B cell (primary cell): ENCODE data around the gene GATA3. TPM values are rescaled to one million over a fixed set of nuclear protein-coding genes. Genes with fewer than 3 reads are reported as not detected.

Experiments used
- ATAC-seq: fragments of 200-7000 bp; cut with Tn5 transposase; one replicate; pipeline ENCODE4 v1.10.0; 2021; ENCODE audit warnings: low read depth, mild to moderate bottlenecking, moderate number of reproducible peaks, moderate library complexity
- CTCF ChIA-PET: fragments of 350-600 bp; sonication (Branson Sonifier 250); formaldehyde crosslinking; loops from one replicate; lab custom pipeline; 2021; ENCODE audit warnings: antibody characterized with exemption, inconsistent platforms; lab: Charles Lee
- POLR2A ChIA-PET: fragments of 350-600 bp; sonication (Branson Sonifier 250); formaldehyde crosslinking; loops from one replicate; lab custom pipeline; 2021; ENCODE audit warnings: antibody characterized with exemption; lab: Charles Lee
- DNase-seq: peaks from one replicate; pipeline ENCODE4 v3.0.0; 2013
- H2AFZ ChIP-seq: 2 replicates; pipeline ENCODE4 v1.6.1; 2012; ENCODE audit warnings: mild to moderate bottlenecking, low read depth, low read length; ENCODE audit not compliant: insufficient read depth, poor library complexity, severe bottlenecking
- H3K27ac ChIP-seq, 2 donors: 1 replicate in 1 of 2; 2 replicates in 1 of 2; pipeline ENCODE4 v1.5.1; 2012 to 2013; ENCODE audit warnings: low read length in 2 of 2, mild to moderate bottlenecking in 2 of 2, moderate library complexity in 1 of 2
- H3K27me3 ChIP-seq, 4 experiments: fragments of 200-600 bp in 1 of 4; sonication (generic) in 1 of 4; replicated peaks in 1 of 4; 1 replicate in 2 of 4; 2 replicates in 2 of 4; pipeline versions ENCODE4 v1.6.1 to v1.7.0; 2013 to 2016; ENCODE audit warnings: low read length in 3 of 4, mild to moderate bottlenecking in 2 of 4, mixed read lengths in 1 of 4, moderate library complexity in 1 of 4; ENCODE audit not compliant: insufficient read depth in 4 of 4, control insufficient read depth in 3 of 4; ENCODE audit errors: control extremely low read depth in 1 of 4
- H3K36me3 ChIP-seq, 2 experiments: replicated peaks in 1 of 2; 1 replicate in 1 of 2; 2 replicates in 1 of 2; pipeline versions ENCODE4 v1.6.1 to v1.7.1; 2013; ENCODE audit warnings: low read length in 1 of 2; ENCODE audit not compliant: insufficient read depth in 2 of 2, control insufficient read depth in 1 of 2; ENCODE audit errors: control extremely low read depth in 1 of 2, extremely low read depth in 1 of 2
- H3K4me1 ChIP-seq, 2 donors: fragments of 200-600 bp in 1 of 2; sonication (generic) in 1 of 2; 1 replicate in 1 of 2; 2 replicates in 1 of 2; pipeline versions ENCODE4 v1.5.1 to v1.6.1; 2013 to 2017; ENCODE audit warnings: low read length in 2 of 2; ENCODE audit not compliant: control insufficient read depth in 2 of 2, insufficient read depth in 2 of 2
- H3K4me2 ChIP-seq: replicated peaks from 2 replicates; pipeline ENCODE3; 2012; ENCODE audit warnings: mild to moderate bottlenecking, low read depth, low read length; ENCODE audit not compliant: poor library complexity, severe bottlenecking
- H3K4me3 ChIP-seq, 5 experiments: fragments of 200-600 bp in 1 of 5; sonication (generic) in 1 of 5; 1 replicate in 3 of 5; 2 replicates in 2 of 5; pipeline versions ENCODE4 v1.5.1 to v1.7.0; 2011 to 2016; ENCODE audit warnings: low read length in 4 of 5, mild to moderate bottlenecking in 4 of 5, low read depth in 2 of 5, control low read depth in 1 of 5, moderate library complexity in 1 of 5; ENCODE audit not compliant: insufficient read depth in 1 of 5; ENCODE audit errors: control extremely low read depth in 1 of 5, extremely low read depth in 1 of 5
- H3K79me2 ChIP-seq: fragments of 200-600 bp; sonication (generic); one replicate; pipeline ENCODE4 v1.6.0; 2016; ENCODE audit warnings: low read length; ENCODE audit not compliant: control insufficient read depth, insufficient read depth
- H3K9ac ChIP-seq: fragments of 200-600 bp; sonication (generic); 2 replicates; pipeline ENCODE4 v1.6.1; 2017; ENCODE audit warnings: mild to moderate bottlenecking, low read length, moderate library complexity
- H3K9me3 ChIP-seq, 3 donors: one replicate each; pipeline versions ENCODE4 v1.6.1 to v1.7.1; 2013; ENCODE audit warnings: low read length in 2 of 3; ENCODE audit not compliant: control insufficient read depth in 2 of 3, insufficient read depth in 1 of 3; ENCODE audit errors: control extremely low read depth in 1 of 3
- H4K20me1 ChIP-seq: 2 replicates; pipeline ENCODE4 v1.6.0; 2012; ENCODE audit warnings: mild to moderate bottlenecking, low read length; ENCODE audit not compliant: insufficient read depth, control insufficient read depth, poor library complexity, severe bottlenecking
- H3K27ac Mint-ChIP-seq: one replicate; pipeline ENCODE4 v1.8.0; 2021; ENCODE audit warnings: mixed read lengths
- H3K27me3 Mint-ChIP-seq: one replicate; pipeline ENCODE4 v1.8.0; 2021; ENCODE audit warnings: mixed read lengths
- H3K4me1 Mint-ChIP-seq: one replicate; pipeline ENCODE4 v1.8.0; 2021; ENCODE audit warnings: mixed read lengths
- H3K4me3 Mint-ChIP-seq: one replicate; pipeline ENCODE4 v1.8.0; 2021; ENCODE audit warnings: mixed read lengths
- H3K9me3 Mint-ChIP-seq: one replicate; pipeline ENCODE4 v1.8.0; 2022; ENCODE audit warnings: mixed read lengths; ENCODE audit not compliant: insufficient read depth
- EZH2 ChIP-seq: IDR thresholded peaks from 2 replicates; pipeline ENCODE4 v1.6.1; 2012; ENCODE audit warnings: borderline replicate concordance, low read depth, mild to moderate bottlenecking, moderate library complexity, low read length; ENCODE audit not compliant: insufficient read depth, poor library complexity, severe bottlenecking
- WGBS: methylation state at CpG from one replicate; pipeline ENCODE4 v1.1.5; 2013; ENCODE audit warnings: missing lambda C conversion rate; ENCODE audit not compliant: insufficient coverage; 5-methylcytosine and 5-hydroxymethylcytosine counted together
- intact Hi-C: fragments of 100-400 bp; cut with micrococcal nuclease; formaldehyde crosslinking; loops from one replicate; pipeline ENCODE4 v1.10.0; 2022
- polyA plus RNA-seq: library from polyadenylated mRNA; depleted of rRNA; stranded (reverse); fragments of >200 nt; gene quantifications from 2 replicates; pipeline ENCODE4 v1.2.3, GENCODE V29; 2012
- total RNA-seq, 2 donors: library from RNA; stranded (reverse); fragments of 120-200 nt in 1 of 2; gene quantifications; 1 replicate in 1 of 2; 2 replicates in 1 of 2; pipeline versions ENCODE4 v1.2.3 to v1.2.4, GENCODE V29; 2013 to 2022
- TF ChIP-seq, protein P1 (sequence below): fragments of 200-600 bp; IDR thresholded peaks from one replicate; pipeline ENCODE4 v1.8.0; 2022; ENCODE audit warnings: antibody characterized with exemption, mild to moderate bottlenecking

Gene GATA3
- total and polyA plus RNA-seq, 2 donors (not counting 1 experiment from before 2014, with no cell fraction given), result 0.60 to 0.94 TPM

DNA sequence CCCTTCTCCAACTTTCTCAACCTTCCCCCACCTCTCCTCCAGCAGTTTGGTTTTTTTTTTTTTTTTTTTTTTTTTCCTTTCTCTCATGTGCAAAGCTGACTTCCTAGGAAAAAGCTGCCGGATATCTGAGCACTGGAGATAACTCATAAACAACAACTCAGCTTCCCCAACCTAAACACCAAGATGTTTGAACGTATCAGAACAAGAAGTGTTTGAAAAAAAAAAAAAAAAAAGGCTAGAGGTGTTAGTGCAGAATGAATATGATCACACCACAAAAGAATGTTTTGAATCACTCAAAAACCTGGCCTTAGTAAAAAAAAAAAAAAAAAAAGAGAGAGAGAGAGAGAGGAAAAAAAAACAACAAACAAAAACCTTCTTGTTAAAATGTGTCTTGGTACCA is 11.2 kb downstream of the GATA3 start:
- POLR2A ChIA-PET, result no interaction called here
- Mint-ChIP-seq H3K9me3 (no peaks in the 10 kb centered on the region), H3K4me3 (no peak overlapping the region), H3K4me1 (peaks cover 4% of the 10 kb centered on the region), H3K27me3 (peaks cover 32% of the 10 kb centered on the region), H3K27ac (no peak overlapping the region)
- Histone ChIP-seq H3K4me3 (no peak overlapping the region), H3K27me3 (peaks cover 0 to 28% (median 6%) of the 10 kb centered on the region in 4 experiments), H3K27ac (no peak overlapping the region), H3K36me3 (no peaks in the 10 kb centered on the region), H4K20me1 (no peaks in the 10 kb centered on the region), H3K9me3 (no peaks in the 10 kb centered on the region), H2AFZ (no peak overlapping the region), H3K79me2 (no peaks in the 10 kb centered on the region), H3K4me2 (no peak overlapping the region), H3K4me1 (peaks cover 7 to 12% of the 10 kb centered on the region in 2 donors), H3K9ac (no peak overlapping the region)
- intact Hi-C loops, result no loop called here
- no peak for TF ChIP-seq EZH2
- TF ChIP-seq, protein P1, sequence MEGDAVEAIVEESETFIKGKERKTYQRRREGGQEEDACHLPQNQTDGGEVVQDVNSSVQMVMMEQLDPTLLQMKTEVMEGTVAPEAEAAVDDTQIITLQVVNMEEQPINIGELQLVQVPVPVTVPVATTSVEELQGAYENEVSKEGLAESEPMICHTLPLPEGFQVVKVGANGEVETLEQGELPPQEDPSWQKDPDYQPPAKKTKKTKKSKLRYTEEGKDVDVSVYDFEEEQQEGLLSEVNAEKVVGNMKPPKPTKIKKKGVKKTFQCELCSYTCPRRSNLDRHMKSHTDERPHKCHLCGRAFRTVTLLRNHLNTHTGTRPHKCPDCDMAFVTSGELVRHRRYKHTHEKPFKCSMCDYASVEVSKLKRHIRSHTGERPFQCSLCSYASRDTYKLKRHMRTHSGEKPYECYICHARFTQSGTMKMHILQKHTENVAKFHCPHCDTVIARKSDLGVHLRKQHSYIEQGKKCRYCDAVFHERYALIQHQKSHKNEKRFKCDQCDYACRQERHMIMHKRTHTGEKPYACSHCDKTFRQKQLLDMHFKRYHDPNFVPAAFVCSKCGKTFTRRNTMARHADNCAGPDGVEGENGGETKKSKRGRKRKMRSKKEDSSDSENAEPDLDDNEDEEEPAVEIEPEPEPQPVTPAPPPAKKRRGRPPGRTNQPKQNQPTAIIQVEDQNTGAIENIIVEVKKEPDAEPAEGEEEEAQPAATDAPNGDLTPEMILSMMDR, result no peak
- ATAC-seq (no peak), DNase-seq (no peak)
- WGBS, result no CpG with 5 or more reads among the region's 2 CpGs
- CTCF ChIA-PET, result no interaction called here

- H3K27me3 ChIP-seq, result peaks cover 0 to 28% (median 5%) of the 10 kb centered on the region in 4 experiments
- TF ChIP-seq, protein P1, result no peak
- TF ChIP-seq EZH2, result no peak
- WGBS, result no CpG with 5 or more reads among the region's 1 CpG
- H3K9me3 ChIP-seq, result no peaks in the 10 kb centered on the region
- ChIA-PET POLR2A (no interaction called here), CTCF (no interaction called here)
- H3K4me2 ChIP-seq, result no peak overlapping the region
- H3K27ac Mint-ChIP-seq, result no peak overlapping the region
- no peak for DNase-seq
- no peaks in the 10 kb centered on the region for H3K36me3 ChIP-seq
- H2AFZ ChIP-seq, result no peak overlapping the region
- peaks cover 3 to 7% of the 10 kb centered on the region in 2 donors for H3K4me1 ChIP-seq
- H3K27ac ChIP-seq, result no peak overlapping the region
- H3K4me1 Mint-ChIP-seq, result no peaks in the 10 kb centered on the region
- H3K27me3 Mint-ChIP-seq, result peaks cover 31% of the 10 kb centered on the region
- H3K9me3 Mint-ChIP-seq, result no peaks in the 10 kb centered on the region
- no peak overlapping the region for H3K9ac ChIP-seq
- no peak overlapping the region for H3K4me3 ChIP-seq
- no peak for ATAC-seq
- H4K20me1 ChIP-seq, result no peaks in the 10 kb centered on the region
- H3K4me3 Mint-ChIP-seq, result no peak overlapping the region
- intact Hi-C loops, result no loop called here
- H3K79me2 ChIP-seq, result no peaks in the 10 kb centered on the region
Observed at GRCh38 chr10:8066124-8066523, 11.6 kb downstream of the GATA3 start.
